Endothelial cell of umbilical vein (primary cell): ENCODE results near the gene TTYH3.

Source experiments
- EZH2 ChIP-seq: IDR thresholded peaks from 2 replicates; pipeline ENCODE4 v1.6.1; 2012; ENCODE audit warnings: borderline replicate concordance, low read depth, mild to moderate bottlenecking, moderate library complexity, low read length, inconsistent platforms; ENCODE audit not compliant: severe bottlenecking
- JUN ChIP-seq: IDR thresholded peaks from 2 replicates; pipeline ENCODE4 v1.6.1; 2011; ENCODE audit warnings: borderline replicate concordance, low read depth; ENCODE audit not compliant: insufficient read length, insufficient read depth
- MYC ChIP-seq: IDR thresholded peaks from one replicate; pipeline ENCODE4 v1.6.1; 2011; ENCODE audit warnings: mild to moderate bottlenecking, low read depth, low read length
- POLR2A ChIP-seq: IDR thresholded peaks from 2 replicates; pipeline ENCODE4 v1.6.1; 2012; ENCODE audit warnings: low read depth, mild to moderate bottlenecking, control low read depth, low read length
- POLR2AphosphoS5 ChIP-seq: IDR thresholded peaks from 2 replicates; pipeline ENCODE4 v1.6.1; 2012; ENCODE audit warnings: low read depth, mild to moderate bottlenecking, control low read depth, low read length, moderate library complexity; ENCODE audit not compliant: insufficient read depth
- TF ChIP-seq, protein P1 (sequence below), 2 donors: IDR thresholded peaks; 1 replicate in 1 of 2; 2 replicates in 1 of 2; pipeline ENCODE4 v1.5.1; 2011; ENCODE audit warnings: low read length in 2 of 2, mild to moderate bottlenecking in 2 of 2, moderate library complexity in 2 of 2, control low read depth in 1 of 2, inconsistent platforms in 1 of 2, low read depth in 1 of 2; ENCODE audit not compliant: insufficient read depth in 1 of 2; ENCODE audit errors: extremely low read depth in 1 of 2

DNA sequence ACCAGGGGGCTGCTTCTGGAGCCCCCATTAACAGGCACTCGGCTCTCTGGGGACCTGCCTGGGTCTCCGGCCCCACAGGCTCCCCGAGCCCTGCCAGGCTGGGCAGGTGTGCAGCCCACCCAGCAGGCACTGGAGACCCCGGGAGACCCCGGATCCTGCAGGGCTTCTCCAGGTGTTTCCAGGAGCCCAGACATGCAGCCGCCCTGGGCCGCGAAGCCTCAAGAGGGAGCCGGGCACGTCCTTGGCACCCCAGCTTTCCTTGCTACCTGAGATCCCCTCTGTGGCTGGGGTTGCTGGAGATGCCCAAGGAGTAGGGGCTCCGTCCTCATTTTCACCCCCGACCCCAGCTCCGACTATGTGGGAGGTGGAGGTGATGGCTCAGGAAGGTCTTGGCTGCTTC is 48.5 kb downstream of the TTYH3 start:
- TF ChIP-seq, protein P1, sequence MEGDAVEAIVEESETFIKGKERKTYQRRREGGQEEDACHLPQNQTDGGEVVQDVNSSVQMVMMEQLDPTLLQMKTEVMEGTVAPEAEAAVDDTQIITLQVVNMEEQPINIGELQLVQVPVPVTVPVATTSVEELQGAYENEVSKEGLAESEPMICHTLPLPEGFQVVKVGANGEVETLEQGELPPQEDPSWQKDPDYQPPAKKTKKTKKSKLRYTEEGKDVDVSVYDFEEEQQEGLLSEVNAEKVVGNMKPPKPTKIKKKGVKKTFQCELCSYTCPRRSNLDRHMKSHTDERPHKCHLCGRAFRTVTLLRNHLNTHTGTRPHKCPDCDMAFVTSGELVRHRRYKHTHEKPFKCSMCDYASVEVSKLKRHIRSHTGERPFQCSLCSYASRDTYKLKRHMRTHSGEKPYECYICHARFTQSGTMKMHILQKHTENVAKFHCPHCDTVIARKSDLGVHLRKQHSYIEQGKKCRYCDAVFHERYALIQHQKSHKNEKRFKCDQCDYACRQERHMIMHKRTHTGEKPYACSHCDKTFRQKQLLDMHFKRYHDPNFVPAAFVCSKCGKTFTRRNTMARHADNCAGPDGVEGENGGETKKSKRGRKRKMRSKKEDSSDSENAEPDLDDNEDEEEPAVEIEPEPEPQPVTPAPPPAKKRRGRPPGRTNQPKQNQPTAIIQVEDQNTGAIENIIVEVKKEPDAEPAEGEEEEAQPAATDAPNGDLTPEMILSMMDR (IDR thresholded peaks at IDR 0.05; ENCODE audit: extremely low read depth in 1 of 2, insufficient read depth in 1 of 2, low read depth in 1 of 2, low read length in 2 of 2), result no peak
- no peak for TF ChIP-seq EZH2
- TF ChIP-seq POLR2A, result no peak
- no peak for TF ChIP-seq JUN
- no peak for TF ChIP-seq MYC
- TF ChIP-seq POLR2AphosphoS5, result no peak
